Measurements from ENCODE around the gene SCYL1. TPM values are rescaled to one million over a fixed set of nuclear protein-coding genes. Genes with fewer than 3 reads are reported as not detected.

Gene SCYL1
- total RNA-seq, 1 donor from 2014 or later, result 74.4 TPM

- TF ChIP-seq, protein P1, sequence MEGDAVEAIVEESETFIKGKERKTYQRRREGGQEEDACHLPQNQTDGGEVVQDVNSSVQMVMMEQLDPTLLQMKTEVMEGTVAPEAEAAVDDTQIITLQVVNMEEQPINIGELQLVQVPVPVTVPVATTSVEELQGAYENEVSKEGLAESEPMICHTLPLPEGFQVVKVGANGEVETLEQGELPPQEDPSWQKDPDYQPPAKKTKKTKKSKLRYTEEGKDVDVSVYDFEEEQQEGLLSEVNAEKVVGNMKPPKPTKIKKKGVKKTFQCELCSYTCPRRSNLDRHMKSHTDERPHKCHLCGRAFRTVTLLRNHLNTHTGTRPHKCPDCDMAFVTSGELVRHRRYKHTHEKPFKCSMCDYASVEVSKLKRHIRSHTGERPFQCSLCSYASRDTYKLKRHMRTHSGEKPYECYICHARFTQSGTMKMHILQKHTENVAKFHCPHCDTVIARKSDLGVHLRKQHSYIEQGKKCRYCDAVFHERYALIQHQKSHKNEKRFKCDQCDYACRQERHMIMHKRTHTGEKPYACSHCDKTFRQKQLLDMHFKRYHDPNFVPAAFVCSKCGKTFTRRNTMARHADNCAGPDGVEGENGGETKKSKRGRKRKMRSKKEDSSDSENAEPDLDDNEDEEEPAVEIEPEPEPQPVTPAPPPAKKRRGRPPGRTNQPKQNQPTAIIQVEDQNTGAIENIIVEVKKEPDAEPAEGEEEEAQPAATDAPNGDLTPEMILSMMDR (IDR thresholded peaks at IDR 0.05), result peak; percentile 80
- peak overlapping the region; percentile 90 for H3K27ac ChIP-seq
- intact Hi-C loops (cut with DNase I), result no loop called here
Observed at GRCh38 chr11:65540290-65541092, 15.6 kb downstream of the SCYL1 start.

DNA sequence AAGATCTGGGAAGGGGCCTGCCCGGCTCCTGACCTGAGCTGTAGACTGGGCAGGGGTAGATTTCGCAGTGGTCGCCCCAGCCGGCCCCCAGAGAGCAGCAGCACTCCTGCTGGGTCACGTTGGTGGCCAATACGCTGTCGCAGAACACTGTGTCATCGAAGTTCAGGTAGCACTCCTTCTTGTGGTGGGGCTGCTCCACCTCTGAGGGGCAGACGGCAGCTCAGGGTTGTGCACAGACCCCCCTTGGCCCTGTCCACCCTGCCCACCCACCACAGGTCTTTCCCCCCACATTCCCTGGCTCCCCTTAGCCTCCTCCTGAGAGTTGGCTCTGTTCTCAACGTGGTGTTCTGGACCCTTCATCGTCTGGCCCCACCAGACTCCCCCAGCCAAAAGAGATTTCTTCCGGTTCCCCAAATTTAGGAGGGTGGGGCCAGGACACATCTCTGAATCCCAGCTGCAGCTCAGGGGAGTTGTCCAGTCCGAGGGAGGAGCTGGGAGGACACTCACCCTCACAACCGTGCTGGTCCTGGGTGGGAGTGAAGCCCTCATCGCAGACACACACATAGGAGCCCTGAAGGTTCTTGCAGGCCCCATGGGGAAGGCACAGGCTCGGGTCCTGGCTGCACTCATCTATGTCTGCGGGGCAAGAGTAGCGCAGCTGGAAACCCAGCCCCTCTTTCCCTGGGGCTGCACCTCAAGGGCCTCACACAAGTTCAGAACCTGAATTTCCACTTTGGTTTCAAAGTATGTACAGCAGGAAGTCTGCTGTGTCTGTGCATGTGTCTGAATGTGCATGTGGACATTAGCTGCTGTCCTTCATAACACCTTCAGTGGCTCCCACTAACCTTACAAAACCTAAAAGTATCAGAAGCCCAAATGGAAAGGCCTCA, 16.5 kb downstream of the SCYL1 start:
- H3K27me3 ChIP-seq, result no peaks in the 10 kb centered on the region
- peaks cover 24% of the 10 kb centered on the region for H3K36me3 ChIP-seq
- no peak for ATAC-seq
- H3K9me3 ChIP-seq, result no peaks in the 10 kb centered on the region
- H3K4me3 ChIP-seq, result peak overlapping the region; percentile 55
- no peak for DNase-seq
- peaks cover 24% of the 10 kb centered on the region for H3K4me1 ChIP-seq
- H3K27ac ChIP-seq, result peak overlapping the region; percentile 90
- intact Hi-C loops (cut with DNase I), result no loop called here
- TF ChIP-seq, protein P1 (IDR thresholded peaks at IDR 0.05), result no peak

More at GRCh38 chr11:65540290-65541092, 15.6 kb downstream of the SCYL1 start:
- Histone ChIP-seq H3K36me3 (peaks cover 32% of the 10 kb centered on the region), H3K4me3 (peak overlapping the region; percentile 55), H3K27me3 (no peaks in the 10 kb centered on the region), H3K4me1 (peaks cover 24% of the 10 kb centered on the region), H3K9me3 (no peaks in the 10 kb centered on the region)
- ATAC-seq (peak; percentile 93), DNase-seq (peak; percentile 97)

- Histone ChIP-seq H3K9me3 (no peaks in the 10 kb centered on the region), H3K27ac (no peak overlapping the region), H3K36me3 (peaks cover 13% of the 10 kb centered on the region), H3K27me3 (no peaks in the 10 kb centered on the region), H3K4me3 (no peak overlapping the region), H3K4me1 (peaks cover 28% of the 10 kb centered on the region)
- DNase-seq (no peak), ATAC-seq (no peak)
- TF ChIP-seq, protein P1 (IDR thresholded peaks at IDR 0.05), result no peak
- intact Hi-C loops (cut with DNase I), result no loop called here
Observed at GRCh38 chr11:65542738-65543390, 18.0 kb downstream of the SCYL1 start.

GRCh38 chr11:65545853-65546216, 21.0 kb downstream of the SCYL1 start:
- DNase-seq (no peak), ATAC-seq (no peak)
- TF ChIP-seq, protein P1 (IDR thresholded peaks at IDR 0.05), result no peak
- no peaks in the 10 kb centered on the region for H3K9me3 ChIP-seq
- H3K4me3 ChIP-seq, result peak overlapping the region; percentile 50
- H3K27ac ChIP-seq, result peak overlapping the region; percentile 60
- peaks cover 6% of the 10 kb centered on the region for H3K36me3 ChIP-seq
- peaks cover 22% of the 10 kb centered on the region for H3K4me1 ChIP-seq
- H3K27me3 ChIP-seq, result no peaks in the 10 kb centered on the region
- intact Hi-C loops (cut with DNase I), result no loop called here

- peaks cover 6% of the 10 kb centered on the region for H3K36me3 ChIP-seq
- DNase-seq, result peak; percentile 98
- TF ChIP-seq, protein P1 (IDR thresholded peaks at IDR 0.05), result no peak
- peak overlapping the region; percentile 60 for H3K27ac ChIP-seq
- H3K9me3 ChIP-seq, result no peaks in the 10 kb centered on the region
- ATAC-seq, result peak; percentile 95
- no peaks in the 10 kb centered on the region for H3K27me3 ChIP-seq
- H3K4me1 ChIP-seq, result peaks cover 16% of the 10 kb centered on the region
- intact Hi-C loops (cut with DNase I), result no loop called here
- peak overlapping the region; percentile 50 for H3K4me3 ChIP-seq
Observed at GRCh38 chr11:65546217-65546958, 21.5 kb downstream of the SCYL1 start.
